ENCODE data around the gene PRDX2. TPM values are rescaled to one million over a fixed set of nuclear protein-coding genes. Genes with fewer than 3 reads are reported as not detected.
A peak's percentile ranks its signal among the peaks of the same experiment; 100 is the strongest.

PRDX2 gene
- total RNA-seq, 3 donors from 2014 or later = 225 to 266 (median 256) TPM

- ATAC-seq = no peak
- H3K4me3 ChIP-seq = no peak overlapping the region
- intact Hi-C loops (cut with DNase I, micrococcal nuclease) = loop anchor here (5.0 kb wide), 1 partner anchor 33 kb away; no protein-coding TSS in a partner anchor
- no peaks in the 10 kb centered on the region for H3K36me3 ChIP-seq (ENCODE audit: low read depth)
- TF ChIP-seq CTCF (IDR thresholded peaks at IDR 0.05) = no peak
- H3K9me3 ChIP-seq = no peaks in the 10 kb centered on the region
- H3K4me1 ChIP-seq (ENCODE audit: low read depth) = peaks cover 28% of the 10 kb centered on the region
- DNase-seq = peak in 2 of 3 donors; percentile 33 to 39
Observed at GRCh38 chr19:12794971-12795381, 6.6 kb downstream of the PRDX2 start.

- no peaks in the 10 kb centered on the region for H3K9me3 ChIP-seq
- intact Hi-C loops (cut with DNase I, micrococcal nuclease) = no loop called here
- no peak for ATAC-seq
- peaks cover 26% of the 10 kb centered on the region for H3K4me1 ChIP-seq (ENCODE audit: low read depth)
- no peak for TF ChIP-seq CTCF (IDR thresholded peaks at IDR 0.05)
- no peaks in the 10 kb centered on the region for H3K36me3 ChIP-seq (ENCODE audit: low read depth)
- peak overlapping the region; percentile 83 for H3K4me3 ChIP-seq
- no peak for DNase-seq
Observed at GRCh38 chr19:12794196-12794941, 7.2 kb downstream of the PRDX2 start.

GRCh38 chr19:12793290-12794195, 8.1 kb downstream of the PRDX2 start:
- H3K36me3 ChIP-seq (ENCODE audit: low read depth) = no peaks in the 10 kb centered on the region
- intact Hi-C loops (cut with DNase I, micrococcal nuclease) = no loop called here
- no peak for TF ChIP-seq CTCF (IDR thresholded peaks at IDR 0.05)
- no peaks in the 10 kb centered on the region for H3K9me3 ChIP-seq
- ATAC-seq (peak; percentile 47), DNase-seq (peak; percentile 95 to 96 (median 96))
- H3K4me3 ChIP-seq = peak overlapping the region; percentile 83
- peaks cover 29% of the 10 kb centered on the region for H3K4me1 ChIP-seq (ENCODE audit: low read depth)

- intact Hi-C loops (cut with DNase I, micrococcal nuclease) = no loop called here
- DNase-seq = peak; percentile 57 to 67 (median 59)
- Histone ChIP-seq H3K4me3 (peak overlapping the region; percentile 83), H3K9me3 (no peaks in the 10 kb centered on the region), H3K4me1 (ENCODE audit: low read depth) (peaks cover 35% of the 10 kb centered on the region), H3K36me3 (ENCODE audit: low read depth) (no peaks in the 10 kb centered on the region)
- no peak for TF ChIP-seq CTCF (IDR thresholded peaks at IDR 0.05)
- no peak for ATAC-seq
Observed at GRCh38 chr19:12792853-12793289, 8.7 kb downstream of the PRDX2 start.

GRCh38 chr19:12792051-12792852, 9.3 kb downstream of the PRDX2 start:
- no peak for ATAC-seq
- Histone ChIP-seq H3K9me3 (no peaks in the 10 kb centered on the region), H3K4me3 (peak overlapping the region; percentile 83), H3K4me1 (ENCODE audit: low read depth) (peaks cover 42% of the 10 kb centered on the region), H3K36me3 (ENCODE audit: low read depth) (no peaks in the 10 kb centered on the region)
- intact Hi-C loops (cut with DNase I, micrococcal nuclease) = no loop called here
- peak; percentile 79 to 92 (median 86) for DNase-seq
- no peak for TF ChIP-seq CTCF (IDR thresholded peaks at IDR 0.05)
